HepG2 (cell line): Measurements from ENCODE around the gene GEMIN2. TPM values are rescaled to one million over a fixed set of nuclear protein-coding genes. Genes with fewer than 3 reads are reported as not detected.

Experiments used
- ATAC-seq: fragments of 200-7000 bp; cut with Tn5 transposase; 3 replicates; pipeline ENCODE4 v1.9.1; 2020; ENCODE audit warnings: mild to moderate bottlenecking, moderate library complexity
- BruUV-seq: library from RNA; stranded (reverse); fragments of 400-500 nt; replicated peaks from 2 replicates; lab custom pipeline; 2021; lab: Mats Ljungman, UMichigan
- CTCF ChIA-PET: fragments of 300-600 bp; formaldehyde crosslinking; extraction: SDS; loops from one replicate; lab custom pipeline; 2021; ENCODE audit warnings: low total read pairs, inconsistent platforms, low intra/inter-chr PET ratio; lab: Yijun Ruan, JAX
- POLR2A ChIA-PET: fragments of 350-600 bp; sonication (Branson Sonifier 250); formaldehyde crosslinking; loops from one replicate; lab custom pipeline; 2020; ENCODE audit warnings: antibody characterized with exemption, inconsistent platforms; lab: Yijun Ruan, JAX
- DNase-seq: peaks from one replicate; pipeline ENCODE4 v3.0.0-alpha.2; 2015; ENCODE audit warnings: low spot score
- FAIRE-seq: peaks from 3 replicates; lab custom pipeline; 2011; peaks lifted over from hg19 to GRCh38; lab: Jason Lieb, UNC
- H2AFZ ChIP-seq: one replicate; pipeline ENCODE4 v1.6.1; 2011; ENCODE audit warnings: low read length, inconsistent platforms
- H3K27ac ChIP-seq: fragments of 300-600 bp; 3 replicates; pipeline ENCODE4 v1.8.0; 2011; ENCODE audit warnings: mixed run types, mild to moderate bottlenecking, mixed read lengths, low read length, inconsistent platforms; ENCODE audit not compliant: insufficient read depth; ENCODE audit errors: extremely low read length
- H3K27me3 ChIP-seq, 2 experiments: fragments of 200-600 bp in 1 of 2; 2 replicates in 1 of 2; 3 replicates in 1 of 2; pipeline versions ENCODE4 v1.6.0 to v1.8.0; 2011; ENCODE audit warnings: low read length in 2 of 2, mild to moderate bottlenecking in 2 of 2, moderate library complexity in 2 of 2, inconsistent platforms in 1 of 2; ENCODE audit not compliant: insufficient read depth in 2 of 2, control insufficient read depth in 1 of 2
- H3K36me3 ChIP-seq, 2 experiments: fragments of 200-600 bp in 1 of 2; replicated peaks in 1 of 2; 2 replicates in 1 of 2; 3 replicates in 1 of 2; pipeline versions ENCODE4 v1.5.1 to v1.8.0; 2011; ENCODE audit warnings: low read length in 2 of 2, inconsistent platforms in 1 of 2; ENCODE audit not compliant: insufficient read depth in 2 of 2, control insufficient read depth in 1 of 2
- H3K4me1 ChIP-seq: 2 replicates; pipeline ENCODE4 v1.5.1; 2012; ENCODE audit warnings: low read length, inconsistent platforms; ENCODE audit not compliant: insufficient read depth
- H3K4me2 ChIP-seq: 2 replicates; pipeline ENCODE4 v1.6.0; 2011; ENCODE audit warnings: low read depth, low read length, inconsistent platforms
- H3K4me3 ChIP-seq, 3 experiments: fragments of 200-600 bp in 1 of 3; sonication (generic), shearing (Covaris generic) in 1 of 3; replicated peaks in 1 of 3; 2 replicates each; pipeline ENCODE4 v1.5.1; 2011 to 2016; ENCODE audit warnings: low read length in 3 of 3, inconsistent platforms in 2 of 3, low read depth in 2 of 3, mild to moderate bottlenecking in 2 of 3, control low read depth in 1 of 3, mixed read lengths in 1 of 3; ENCODE audit not compliant: insufficient read depth in 1 of 3
- H3K79me2 ChIP-seq: one replicate; pipeline ENCODE4 v1.6.1; 2011; ENCODE audit warnings: low read length, inconsistent platforms; ENCODE audit not compliant: insufficient read depth
- H3K9ac ChIP-seq: 2 replicates; pipeline ENCODE4 v1.6.0; 2011; ENCODE audit warnings: mild to moderate bottlenecking, low read depth, low read length, inconsistent platforms; ENCODE audit not compliant: insufficient read depth
- H3K9me3 ChIP-seq: 2 replicates; pipeline ENCODE4 v1.5.1; 2012; ENCODE audit warnings: mild to moderate bottlenecking, low read length
- H4K20me1 ChIP-seq: 2 replicates; pipeline ENCODE4 v1.6.0; 2011; ENCODE audit warnings: inconsistent platforms, mild to moderate bottlenecking, low read length, moderate library complexity; ENCODE audit not compliant: insufficient read depth
- AKAP8 ChIP-seq: sonication (generic); formaldehyde crosslinking; IDR thresholded peaks from 2 replicates; pipeline ENCODE4 v1.5.1; 2020; ENCODE audit warnings: mild to moderate bottlenecking, missing genetic modification reagents
- FOXK2 ChIP-seq: fragments of 450-650 bp; IDR thresholded peaks from 2 replicates; pipeline ENCODE4 v1.6.1; 2016
- SAFB2 ChIP-seq: sonication (generic); formaldehyde crosslinking; IDR thresholded peaks from 2 replicates; pipeline ENCODE4 v1.5.1; 2020; ENCODE audit warnings: missing genetic modification reagents, low read depth, mild to moderate bottlenecking, borderline replicate concordance
- ZNF12 ChIP-seq: sonication (generic); formaldehyde crosslinking; IDR thresholded peaks from 2 replicates; pipeline ENCODE4 v1.5.0; 2020; ENCODE audit warnings: missing genetic modification reagents
- ZNF230 ChIP-seq: sonication (generic); formaldehyde crosslinking; IDR thresholded peaks from 2 replicates; pipeline ENCODE4 v1.4.0; 2020; ENCODE audit warnings: mild to moderate bottlenecking, missing genetic modification reagents
- ZNF652 ChIP-seq: IDR thresholded peaks from 2 replicates; pipeline ENCODE4 v1.6.1; 2016; ENCODE audit warnings: low read depth, borderline replicate concordance
- ZNF790 ChIP-seq: sonication (generic); formaldehyde crosslinking; IDR thresholded peaks from 2 replicates; pipeline ENCODE4 v1.8.0; 2022; ENCODE audit warnings: missing genetic modification reagents, mild to moderate bottlenecking, borderline replicate concordance
- ZSCAN20 ChIP-seq: sonication (generic); formaldehyde crosslinking; IDR thresholded peaks from 2 replicates; pipeline ENCODE4 v1.4.0; 2020; ENCODE audit warnings: missing genetic modification reagents, mild to moderate bottlenecking, borderline replicate concordance
- WGBS: methylation state at CpG from one replicate; pipeline ENCODE4 v1.1.6; 2017; ENCODE audit warnings: low lambda C conversion rate; 5-methylcytosine and 5-hydroxymethylcytosine counted together
- in situ Hi-C: cut with HindIII; loops from 2 replicates; pipeline ENCODE4 v1.10.0; 2017; ENCODE audit warnings: low pct_unique_long_range_greater_than_20kb; ENCODE audit not compliant: extremely low pct_ligation_motif_present
- intact Hi-C: fragments of 100-400 bp; cut with micrococcal nuclease; formaldehyde crosslinking; loops from one replicate; pipeline ENCODE4 v1.10.0; 2022; ENCODE audit not compliant: unreplicated experiment
- polyA plus RNA-seq, 8 experiments: library from polyadenylated mRNA; depleted of rRNA in 3 of 8; stranded (reverse) in 7 of 8; unstranded in 1 of 8; fragments of >200 nt; fragmentation: Illumina TruSeq in 4 of 8; extraction: Trizol in 4 of 8; gene quantifications; 2 replicates each; pipeline versions ENCODE4 v1.2.1 to v1.2.3, GENCODE V29; 2011 to 2016; ENCODE audit warnings: low read depth in 4 of 8, missing spikeins in 1 of 8, mixed read lengths in 1 of 8; ENCODE audit not compliant: insufficient read depth in 1 of 8
- total RNA-seq, 5 experiments: library from RNA; depleted of rRNA; stranded (reverse); fragments of >200 nt; fragmentation: Illumina TruSeq; extraction: Trizol; gene quantifications; 2 replicates each; pipeline ENCODE4 v1.2.3, GENCODE V29; 2016; ENCODE audit warnings: low read depth in 1 of 5
- TF ChIP-seq, protein P1 (sequence below): sonication (generic); formaldehyde crosslinking; IDR thresholded peaks from 2 replicates; pipeline ENCODE4 v1.5.0; 2020; ENCODE audit warnings: mild to moderate bottlenecking, missing genetic modification reagents
- TF ChIP-seq, protein P2 (sequence below): sonication (generic); formaldehyde crosslinking; IDR thresholded peaks from 2 replicates; pipeline ENCODE4 v1.8.0; 2022; ENCODE audit warnings: mild to moderate bottlenecking, missing genetic modification reagents, borderline replicate concordance
- TF ChIP-seq, protein P3 (sequence below): sonication (generic); formaldehyde crosslinking; IDR thresholded peaks from 2 replicates; pipeline ENCODE4 v1.5.0; 2020; ENCODE audit warnings: missing genetic modification reagents
- TF ChIP-seq, protein P4 (sequence below): sonication (generic); formaldehyde crosslinking; IDR thresholded peaks from 2 replicates; pipeline ENCODE4 v1.4.0; 2020; ENCODE audit warnings: missing genetic modification reagents
- TF ChIP-seq, protein P5 (sequence below): sonication (generic); formaldehyde crosslinking; IDR thresholded peaks from 2 replicates; pipeline ENCODE4 v1.5.1; 2020; ENCODE audit warnings: missing genetic modification reagents, mild to moderate bottlenecking, borderline replicate concordance

Gene GEMIN2
- total and polyA plus RNA-seq, 2 of the 13 experiments (the other 11 are each of a cell fraction or from before 2014, with no cell fraction given): 54.8 to 110 TPM

DNA sequence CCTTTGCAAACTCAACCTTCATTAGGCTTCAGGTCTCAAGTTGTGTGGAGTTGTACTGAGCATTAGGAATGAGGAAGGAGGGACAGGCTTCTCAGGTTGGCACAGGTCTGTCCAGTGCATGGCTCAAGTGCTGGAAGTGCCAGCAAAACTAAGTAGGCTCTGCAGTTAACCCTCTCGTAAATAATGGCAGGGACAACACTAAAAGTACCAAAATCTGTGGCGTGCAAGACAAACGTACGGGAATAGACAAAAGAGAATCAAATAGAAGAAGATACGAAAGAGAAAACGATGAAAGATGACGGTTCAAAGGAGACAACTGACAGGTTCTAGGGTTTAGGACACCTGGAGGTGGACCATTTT lies 55.4 kb downstream of the GEMIN2 start:
- peak overlapping the region; percentile 81 for H2AFZ ChIP-seq
- TF ChIP-seq, protein P1, sequence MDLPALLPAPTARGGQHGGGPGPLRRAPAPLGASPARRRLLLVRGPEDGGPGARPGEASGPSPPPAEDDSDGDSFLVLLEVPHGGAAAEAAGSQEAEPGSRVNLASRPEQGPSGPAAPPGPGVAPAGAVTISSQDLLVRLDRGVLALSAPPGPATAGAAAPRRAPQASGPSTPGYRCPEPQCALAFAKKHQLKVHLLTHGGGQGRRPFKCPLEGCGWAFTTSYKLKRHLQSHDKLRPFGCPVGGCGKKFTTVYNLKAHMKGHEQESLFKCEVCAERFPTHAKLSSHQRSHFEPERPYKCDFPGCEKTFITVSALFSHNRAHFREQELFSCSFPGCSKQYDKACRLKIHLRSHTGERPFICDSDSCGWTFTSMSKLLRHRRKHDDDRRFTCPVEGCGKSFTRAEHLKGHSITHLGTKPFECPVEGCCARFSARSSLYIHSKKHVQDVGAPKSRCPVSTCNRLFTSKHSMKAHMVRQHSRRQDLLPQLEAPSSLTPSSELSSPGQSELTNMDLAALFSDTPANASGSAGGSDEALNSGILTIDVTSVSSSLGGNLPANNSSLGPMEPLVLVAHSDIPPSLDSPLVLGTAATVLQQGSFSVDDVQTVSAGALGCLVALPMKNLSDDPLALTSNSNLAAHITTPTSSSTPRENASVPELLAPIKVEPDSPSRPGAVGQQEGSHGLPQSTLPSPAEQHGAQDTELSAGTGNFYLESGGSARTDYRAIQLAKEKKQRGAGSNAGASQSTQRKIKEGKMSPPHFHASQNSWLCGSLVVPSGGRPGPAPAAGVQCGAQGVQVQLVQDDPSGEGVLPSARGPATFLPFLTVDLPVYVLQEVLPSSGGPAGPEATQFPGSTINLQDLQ (CRISPR knock-in tag): no peak
- TF ChIP-seq, protein P2, sequence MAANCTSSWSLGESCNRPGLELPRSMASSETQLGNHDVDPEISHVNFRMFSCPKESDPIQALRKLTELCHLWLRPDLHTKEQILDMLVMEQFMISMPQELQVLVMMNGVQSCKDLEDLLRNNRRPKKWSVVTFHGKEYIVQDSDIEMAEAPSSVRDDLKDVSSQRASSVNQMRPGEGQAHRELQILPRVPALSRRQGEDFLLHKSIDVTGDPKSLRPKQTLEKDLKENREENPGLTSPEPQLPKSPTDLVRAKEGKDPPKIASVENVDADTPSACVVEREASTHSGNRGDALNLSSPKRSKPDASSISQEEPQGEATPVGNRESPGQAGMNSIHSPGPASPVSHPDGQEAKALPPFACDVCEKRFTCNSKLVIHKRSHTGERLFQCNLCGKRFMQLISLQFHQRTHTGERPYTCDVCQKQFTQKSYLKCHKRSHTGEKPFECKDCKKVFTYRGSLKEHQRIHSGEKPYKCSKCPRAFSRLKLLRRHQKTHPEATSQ (CRISPR knock-in tag): 0 out of 2 replicates have a peak, but pooled peaks have one; percentile 11
- TF ChIP-seq, protein P3, sequence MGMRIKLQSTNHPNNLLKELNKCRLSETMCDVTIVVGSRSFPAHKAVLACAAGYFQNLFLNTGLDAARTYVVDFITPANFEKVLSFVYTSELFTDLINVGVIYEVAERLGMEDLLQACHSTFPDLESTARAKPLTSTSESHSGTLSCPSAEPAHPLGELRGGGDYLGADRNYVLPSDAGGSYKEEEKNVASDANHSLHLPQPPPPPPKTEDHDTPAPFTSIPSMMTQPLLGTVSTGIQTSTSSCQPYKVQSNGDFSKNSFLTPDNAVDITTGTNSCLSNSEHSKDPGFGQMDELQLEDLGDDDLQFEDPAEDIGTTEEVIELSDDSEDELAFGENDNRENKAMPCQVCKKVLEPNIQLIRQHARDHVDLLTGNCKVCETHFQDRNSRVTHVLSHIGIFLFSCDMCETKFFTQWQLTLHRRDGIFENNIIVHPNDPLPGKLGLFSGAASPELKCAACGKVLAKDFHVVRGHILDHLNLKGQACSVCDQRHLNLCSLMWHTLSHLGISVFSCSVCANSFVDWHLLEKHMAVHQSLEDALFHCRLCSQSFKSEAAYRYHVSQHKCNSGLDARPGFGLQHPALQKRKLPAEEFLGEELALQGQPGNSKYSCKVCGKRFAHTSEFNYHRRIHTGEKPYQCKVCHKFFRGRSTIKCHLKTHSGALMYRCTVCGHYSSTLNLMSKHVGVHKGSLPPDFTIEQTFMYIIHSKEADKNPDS (CRISPR knock-in tag): no peak
- TF ChIP-seq FOXK2 (0 out of 2 replicates have a peak, but pooled peaks have one; percentile 25), ZNF12 (CRISPR knock-in tag) (0 out of 2 replicates have a peak, but pooled peaks have one; percentile 25), ZNF652 (CRISPR knock-in tag) (peak; percentile 66; the same call in 1 of the 2 replicates), ZNF790 (CRISPR knock-in tag) (no peak), SAFB2 (0 out of 2 replicates have a peak, but pooled peaks have one; percentile 3), ZNF230 (CRISPR knock-in tag) (no peak), AKAP8 (CRISPR knock-in tag) (no peak), ZSCAN20 (CRISPR knock-in tag) (no peak)
- TF ChIP-seq, protein P4, sequence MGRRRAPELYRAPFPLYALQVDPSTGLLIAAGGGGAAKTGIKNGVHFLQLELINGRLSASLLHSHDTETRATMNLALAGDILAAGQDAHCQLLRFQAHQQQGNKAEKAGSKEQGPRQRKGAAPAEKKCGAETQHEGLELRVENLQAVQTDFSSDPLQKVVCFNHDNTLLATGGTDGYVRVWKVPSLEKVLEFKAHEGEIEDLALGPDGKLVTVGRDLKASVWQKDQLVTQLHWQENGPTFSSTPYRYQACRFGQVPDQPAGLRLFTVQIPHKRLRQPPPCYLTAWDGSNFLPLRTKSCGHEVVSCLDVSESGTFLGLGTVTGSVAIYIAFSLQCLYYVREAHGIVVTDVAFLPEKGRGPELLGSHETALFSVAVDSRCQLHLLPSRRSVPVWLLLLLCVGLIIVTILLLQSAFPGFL (CRISPR knock-in tag): no peak
- TF ChIP-seq, protein P5, sequence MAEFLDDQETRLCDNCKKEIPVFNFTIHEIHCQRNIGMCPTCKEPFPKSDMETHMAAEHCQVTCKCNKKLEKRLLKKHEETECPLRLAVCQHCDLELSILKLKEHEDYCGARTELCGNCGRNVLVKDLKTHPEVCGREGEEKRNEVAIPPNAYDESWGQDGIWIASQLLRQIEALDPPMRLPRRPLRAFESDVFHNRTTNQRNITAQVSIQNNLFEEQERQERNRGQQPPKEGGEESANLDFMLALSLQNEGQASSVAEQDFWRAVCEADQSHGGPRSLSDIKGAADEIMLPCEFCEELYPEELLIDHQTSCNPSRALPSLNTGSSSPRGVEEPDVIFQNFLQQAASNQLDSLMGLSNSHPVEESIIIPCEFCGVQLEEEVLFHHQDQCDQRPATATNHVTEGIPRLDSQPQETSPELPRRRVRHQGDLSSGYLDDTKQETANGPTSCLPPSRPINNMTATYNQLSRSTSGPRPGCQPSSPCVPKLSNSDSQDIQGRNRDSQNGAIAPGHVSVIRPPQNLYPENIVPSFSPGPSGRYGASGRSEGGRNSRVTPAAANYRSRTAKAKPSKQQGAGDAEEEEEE (CRISPR knock-in tag): peak; percentile 85; the same call in 1 of the 2 replicates

More for the DNA sequence above, 55.4 kb downstream of the GEMIN2 start:
- Histone ChIP-seq H3K9ac (peak overlapping the region; percentile 93), H3K4me3 (peak overlapping the region; percentile 71 to 96 (median 90)), H3K79me2 (peaks cover 44% of the 10 kb centered on the region), H3K4me1 (peaks cover 63% of the 10 kb centered on the region), H3K27ac (peak overlapping the region; percentile 86), H3K4me2 (peak overlapping the region; percentile 91), H3K27me3 (peaks cover 0 to 7% of the 10 kb centered on the region in 2 experiments; a peak in 1 of 5 replicates), H3K9me3 (no peaks in the 10 kb centered on the region), H4K20me1 (no peaks in the 10 kb centered on the region), H3K36me3 (peaks cover 3 to 4% of the 10 kb centered on the region in 2 experiments; a peak in 2 of 5 replicates)
- ATAC-seq (peak; percentile 44), DNase-seq (no peak), FAIRE-seq (no peak)
- ChIA-PET POLR2A (interaction anchor here (0.7 to 5.3 kb wide), 51 partner anchors 12 to 1582 kb away, joined by 3 to 285 read pairs (median 6); partner anchors contain the start of genes FBXO33, GEMIN2 and SEC23A), CTCF (no interaction called here)
- BruUV-seq: no TSS peak
- intact Hi-C loops: no loop called here
- in situ Hi-C loops: no loop called here
- 1% methylated on average over 7 of the region's 7 CpGs for WGBS
